HG02571 (cell line): ENCODE results near the gene ELP4.
"Not testable (repeated sequence)": the region's sequence is repeated elsewhere in the genome, so short reads cannot be mapped to it uniquely, and the experiment has no call there.

Experiments
- ATAC-seq: cut with Tn5 transposase; IDR thresholded peaks from one replicate; pipeline ENCODE4 v1.9.1; 2021; ENCODE audit warnings: mild to moderate bottlenecking, moderate library complexity; ENCODE audit not compliant: unreplicated experiment

The ELP4 gene

GRCh38 chr11:31692466-31692865 is 182.9 kb downstream of the ELP4 start:
- ATAC-seq: no peak

- ATAC-seq: peak; percentile 90
Measured at GRCh38 chr11:31697049-31697448, 187.5 kb downstream of the ELP4 start.

GRCh38 chr11:31699066-31699465 is 189.5 kb downstream of the ELP4 start:
- no peak for ATAC-seq

- no peak for ATAC-seq
Measured at GRCh38 chr11:31702966-31703365, 193.4 kb downstream of the ELP4 start.

- ATAC-seq: no peak
Measured at GRCh38 chr11:31706357-31706756, 196.8 kb downstream of the ELP4 start.

GRCh38 chr11:31711137-31711536 is 201.6 kb downstream of the ELP4 start:
- no peak for ATAC-seq

GRCh38 chr11:31712851-31713250 is 203.3 kb downstream of the ELP4 start:
- ATAC-seq: no peak

- no peak for ATAC-seq
Measured at GRCh38 chr11:31714840-31715239, 205.3 kb downstream of the ELP4 start.

GRCh38 chr11:31720225-31720624 is 210.7 kb downstream of the ELP4 start:
- no peak for ATAC-seq

GRCh38 chr11:31720671-31721365 is 211.3 kb downstream of the ELP4 start:
- no peak for ATAC-seq

- ATAC-seq: no peak
Measured at GRCh38 chr11:31722754-31723153, 213.2 kb downstream of the ELP4 start.

GRCh38 chr11:31725176-31725575 is 215.6 kb downstream of the ELP4 start:
- ATAC-seq: no peak

GRCh38 chr11:31728432-31728831 is 218.9 kb downstream of the ELP4 start:
- ATAC-seq: no peak

GRCh38 chr11:31740131-31740530 is 230.6 kb downstream of the ELP4 start:
- no peak for ATAC-seq

GRCh38 chr11:31740731-31741368 is 231.3 kb downstream of the ELP4 start:
- ATAC-seq: not testable (repeated sequence)

- ATAC-seq: no peak
Measured at GRCh38 chr11:31747581-31747980, 238.0 kb downstream of the ELP4 start.

- ATAC-seq: no peak
Measured at GRCh38 chr11:31757260-31757835, 247.8 kb downstream of the ELP4 start.

GRCh38 chr11:31761636-31762035 is 252.1 kb downstream of the ELP4 start:
- no peak for ATAC-seq

GRCh38 chr11:31763296-31763695 is 253.7 kb downstream of the ELP4 start:
- ATAC-seq: no peak

GRCh38 chr11:31764261-31764660 is 254.7 kb downstream of the ELP4 start:
- ATAC-seq: no peak

- no peak for ATAC-seq
Measured at GRCh38 chr11:31764766-31765165, 255.2 kb downstream of the ELP4 start.

- no peak for ATAC-seq
Measured at GRCh38 chr11:31767066-31767465, 257.5 kb downstream of the ELP4 start.
